ENCODE results near the gene WNT3A.

WNT3A gene

GRCh38 chr1:228013935-228014930 is 7.4 kb downstream of the WNT3A start:
- Mint-ChIP-seq H3K36me3 (ENCODE audit: low read depth) (no peaks in the 10 kb centered on the region), H3K9me3 (no peaks in the 10 kb centered on the region), H3K27ac (no peak overlapping the region), H3K4me3 (no peak overlapping the region), H3K27me3 (ENCODE audit: low read depth, poor library complexity) (peaks cover 43% of the 10 kb centered on the region), H3K4me1 (peaks cover 13% of the 10 kb centered on the region)
- TF ChIP-seq CTCF (IDR thresholded peaks at IDR 0.05): no peak
- DNase-seq: no peak

- Mint-ChIP-seq H3K36me3 (ENCODE audit: low read depth) (no peaks in the 10 kb centered on the region), H3K4me1 (peaks cover 11% of the 10 kb centered on the region), H3K27ac (no peak overlapping the region), H3K27me3 (ENCODE audit: low read depth, poor library complexity) (peaks cover 30% of the 10 kb centered on the region), H3K9me3 (no peaks in the 10 kb centered on the region), H3K4me3 (no peak overlapping the region)
- DNase-seq: no peak
- TF ChIP-seq CTCF (IDR thresholded peaks at IDR 0.05): no peak
Measured at GRCh38 chr1:228015276-228016180, 8.7 kb downstream of the WNT3A start.

GRCh38 chr1:228016181-228016510 is 9.3 kb downstream of the WNT3A start:
- no peaks in the 10 kb centered on the region for H3K36me3 Mint-ChIP-seq (ENCODE audit: low read depth)
- H3K4me3 Mint-ChIP-seq: no peak overlapping the region

GRCh38 chr1:228016653-228017355 is 10.0 kb downstream of the WNT3A start:
- Mint-ChIP-seq H3K9me3 (no peaks in the 10 kb centered on the region), H3K27ac (no peak overlapping the region), H3K4me1 (no peaks in the 10 kb centered on the region), H3K27me3 (ENCODE audit: low read depth, poor library complexity) (peaks cover 19% of the 10 kb centered on the region), H3K4me3 (no peak overlapping the region), H3K36me3 (ENCODE audit: low read depth) (no peaks in the 10 kb centered on the region)
- DNase-seq: no peak
- no peak for TF ChIP-seq CTCF (IDR thresholded peaks at IDR 0.05)

More at GRCh38 chr1:228016181-228016510, 9.3 kb downstream of the WNT3A start:
- peaks cover 24% of the 10 kb centered on the region for H3K27me3 Mint-ChIP-seq (ENCODE audit: low read depth, poor library complexity)
- H3K4me1 Mint-ChIP-seq: peaks cover 6% of the 10 kb centered on the region
- DNase-seq: no peak
- no peak for TF ChIP-seq CTCF (IDR thresholded peaks at IDR 0.05)
- H3K9me3 Mint-ChIP-seq: no peaks in the 10 kb centered on the region
- H3K27ac Mint-ChIP-seq: no peak overlapping the region

GRCh38 chr1:228017356-228018124 is 10.7 kb downstream of the WNT3A start:
- TF ChIP-seq CTCF (IDR thresholded peaks at IDR 0.05): no peak
- Mint-ChIP-seq H3K27ac (no peak overlapping the region), H3K27me3 (ENCODE audit: low read depth, poor library complexity) (peaks cover 15% of the 10 kb centered on the region), H3K4me3 (no peak overlapping the region), H3K9me3 (no peaks in the 10 kb centered on the region), H3K36me3 (ENCODE audit: low read depth) (no peaks in the 10 kb centered on the region), H3K4me1 (no peaks in the 10 kb centered on the region)
- DNase-seq: no peak

Measured in nephron progenitor cell (in vitro differentiated cells).